Measurements from ENCODE around the gene KRT7. TPM values are rescaled to one million over a fixed set of nuclear protein-coding genes. Genes with fewer than 3 reads are reported as not detected.
"Not testable (repeated sequence)": the region's sequence is repeated elsewhere in the genome, so short reads cannot be mapped to it uniquely, and the experiment has no call there.

KRT7 gene
- total and polyA plus RNA-seq, 2 experiments from 2014 or later = 11.0 to 17.4 TPM

GRCh38 chr12:52285172-52285745 lies 52.2 kb downstream of the KRT7 start:
- DNase-seq = peak; percentile 79
- Histone ChIP-seq H3K9ac (no peak overlapping the region), H3K9me2 (ENCODE audit: insufficient read depth) (no peaks in the 10 kb centered on the region), H3F3A (ENCODE audit: insufficient read depth) (peaks cover 26% of the 10 kb centered on the region), H3K36me3 (ENCODE audit: low read depth) (no peaks in the 10 kb centered on the region), H3K27me3 (replicated peaks; ENCODE audit: insufficient read depth) (no peaks in the 10 kb centered on the region), H3K4me2 (ENCODE audit: unreplicated experiment) (no peak overlapping the region), H2AFZ (no peak overlapping the region), H3K79me2 (ENCODE audit: insufficient read depth) (no peaks in the 10 kb centered on the region), H3K27ac (peak overlapping the region; percentile 53), H3K4me3 (no peak overlapping the region), H3K9me3 (ENCODE audit: low read depth) (no peaks in the 10 kb centered on the region), H3K4me1 (ENCODE audit: insufficient read depth) (peaks cover 30% of the 10 kb centered on the region), H4K20me1 (ENCODE audit: insufficient read depth) (no peaks in the 10 kb centered on the region)
- in situ Hi-C loops (cut with MboI) = no loop called here
- WGBS, 2 experiments (ENCODE audit: low coverage in 1 of 2, low lambda C conversion rate in 2 of 2, missing lambda C conversion rate in 2 of 2) = 33 to 34% methylated on average over 2 of the region's 2 CpGs
- TF ChIP-seq EZH2phosphoT487 (IDR thresholded peaks at IDR 0.05; ENCODE audit: insufficient read depth, low read depth) (0 out of 2 replicates have a peak, but pooled peaks have one; percentile 35), EZH2 (IDR thresholded peaks at IDR 0.05; ENCODE audit: insufficient read depth, poor library complexity, severe bottlenecking) (no peak)

- no peaks in the 10 kb centered on the region for H3K36me3 ChIP-seq (ENCODE audit: low read depth)
- H3K9me2 ChIP-seq (ENCODE audit: insufficient read depth) = no peaks in the 10 kb centered on the region
- no peak for DNase-seq
- WGBS, 2 experiments (ENCODE audit: low coverage in 1 of 2, low lambda C conversion rate in 2 of 2, missing lambda C conversion rate in 2 of 2) = 96 to 97% methylated on average over 24 of the region's 24 CpGs
- no peak overlapping the region for H3K9ac ChIP-seq
- no peak overlapping the region for H2AFZ ChIP-seq
- H4K20me1 ChIP-seq (ENCODE audit: insufficient read depth) = no peaks in the 10 kb centered on the region
- H3K4me1 ChIP-seq (ENCODE audit: insufficient read depth) = peaks cover 25% of the 10 kb centered on the region
- peaks cover 22% of the 10 kb centered on the region for H3F3A ChIP-seq (ENCODE audit: insufficient read depth)
- no peaks in the 10 kb centered on the region for H3K27me3 ChIP-seq (replicated peaks; ENCODE audit: insufficient read depth)
- H3K4me2 ChIP-seq (ENCODE audit: unreplicated experiment) = no peak overlapping the region
- H3K79me2 ChIP-seq (ENCODE audit: insufficient read depth) = no peaks in the 10 kb centered on the region
- no peak overlapping the region for H3K27ac ChIP-seq
- H3K9me3 ChIP-seq (ENCODE audit: low read depth) = no peaks in the 10 kb centered on the region
- H3K4me3 ChIP-seq = no peak overlapping the region
- in situ Hi-C loops (cut with MboI) = no loop called here
- TF ChIP-seq EZH2phosphoT487 (IDR thresholded peaks at IDR 0.05; ENCODE audit: insufficient read depth, low read depth) (no peak), EZH2 (IDR thresholded peaks at IDR 0.05; ENCODE audit: insufficient read depth, poor library complexity, severe bottlenecking) (no peak)
These were observed 52.9 kb downstream of the KRT7 start for GRCh38 chr12:52285851-52286530.

GRCh38 chr12:52286857-52287785 lies 54.1 kb downstream of the KRT7 start:
- in situ Hi-C loops (cut with MboI); H3K27ac ChIP-seq: not testable (repeated sequence)

GRCh38 chr12:52287816-52288805 lies 55.1 kb downstream of the KRT7 start:
- in situ Hi-C loops (cut with MboI) = not testable (repeated sequence)
- WGBS, 2 experiments (ENCODE audit: low coverage in 1 of 2, low lambda C conversion rate in 2 of 2, missing lambda C conversion rate in 2 of 2) = 96 to 98% methylated on average over 15 to 16 of the region's 17 CpGs

More at GRCh38 chr12:52286857-52287785, 54.1 kb downstream of the KRT7 start:
- H3K36me3 ChIP-seq (ENCODE audit: low read depth); H3K4me3 ChIP-seq; DNase-seq; H4K20me1 ChIP-seq (ENCODE audit: insufficient read depth); H3K9me2 ChIP-seq (ENCODE audit: insufficient read depth); H3K27me3 ChIP-seq (replicated peaks; ENCODE audit: insufficient read depth); H3K9ac ChIP-seq; H3K9me3 ChIP-seq (ENCODE audit: low read depth); H3K4me2 ChIP-seq (ENCODE audit: unreplicated experiment); H3K79me2 ChIP-seq (ENCODE audit: insufficient read depth); H2AFZ ChIP-seq: not testable (repeated sequence)
- Histone ChIP-seq H3K4me1 (ENCODE audit: insufficient read depth) (peaks cover 16% of the 10 kb centered on the region), H3F3A (ENCODE audit: insufficient read depth) (peaks cover 12% of the 10 kb centered on the region)
- WGBS, 2 experiments (ENCODE audit: low coverage in 1 of 2, low lambda C conversion rate in 2 of 2, missing lambda C conversion rate in 2 of 2) = 93% methylated on average over 17 to 18 of the region's 21 CpGs

GRCh38 chr12:52290483-52291134 lies 57.6 kb downstream of the KRT7 start:
- H3K36me3 ChIP-seq (ENCODE audit: low read depth); H3K27me3 ChIP-seq (replicated peaks; ENCODE audit: insufficient read depth); H3K27ac ChIP-seq; H3K4me1 ChIP-seq (ENCODE audit: insufficient read depth); H3K9me3 ChIP-seq (ENCODE audit: low read depth); in situ Hi-C loops (cut with MboI); H3K4me3 ChIP-seq; H3K79me2 ChIP-seq (ENCODE audit: insufficient read depth); H4K20me1 ChIP-seq (ENCODE audit: insufficient read depth); H3F3A ChIP-seq (ENCODE audit: insufficient read depth); DNase-seq; H2AFZ ChIP-seq; H3K4me2 ChIP-seq (ENCODE audit: unreplicated experiment); H3K9ac ChIP-seq; H3K9me2 ChIP-seq (ENCODE audit: insufficient read depth): not testable (repeated sequence)
- no CpG with 5 or more reads among the region's 5 CpGs for WGBS, 2 experiments (ENCODE audit: low coverage in 1 of 2, low lambda C conversion rate in 2 of 2, missing lambda C conversion rate in 2 of 2)

More at GRCh38 chr12:52287816-52288805, 55.1 kb downstream of the KRT7 start:
- not testable (repeated sequence) for H3K4me3 ChIP-seq; H3K79me2 ChIP-seq (ENCODE audit: insufficient read depth); H4K20me1 ChIP-seq (ENCODE audit: insufficient read depth); DNase-seq; H3K9me3 ChIP-seq (ENCODE audit: low read depth); H3K27ac ChIP-seq; H3K4me2 ChIP-seq (ENCODE audit: unreplicated experiment); H3K9me2 ChIP-seq (ENCODE audit: insufficient read depth); H2AFZ ChIP-seq; H3K27me3 ChIP-seq (replicated peaks; ENCODE audit: insufficient read depth); H3K9ac ChIP-seq; H3K36me3 ChIP-seq (ENCODE audit: low read depth)
- H3K4me1 ChIP-seq (ENCODE audit: insufficient read depth) = peaks cover 16% of the 10 kb centered on the region
- H3F3A ChIP-seq (ENCODE audit: insufficient read depth) = peaks cover 12% of the 10 kb centered on the region

All from GM23248 (cell line).